Measurements from ENCODE around the gene MGMT. TPM values are rescaled to one million over a fixed set of nuclear protein-coding genes. Genes with fewer than 3 reads are reported as not detected.

MGMT gene
- total and polyA plus RNA-seq, 7 donors: 4.2 to 13.3 (median 7.5) TPM

- H3K9me3 ChIP-seq: peaks cover 4% of the 10 kb centered on the region
- WGBS, 3 donors: 96 to 98% (median 97%) methylated on average over 16 to 19 of the region's 19 CpGs
- intact Hi-C loops (cut with DNase I): no loop called here
Observed at GRCh38 chr10:129741978-129742741, 275.1 kb downstream of the MGMT start.

GRCh38 chr10:129742742-129743550 is 275.9 kb downstream of the MGMT start:
- no peaks in the 10 kb centered on the region for H3K4me1 ChIP-seq
- WGBS, 3 donors: 95 to 97% (median 97%) methylated on average over 30 of the region's 30 CpGs
- H3K27me3 ChIP-seq (ENCODE audit: insufficient read depth in 3 of 3, low read length in 2 of 3): no peaks in the 10 kb centered on the region
- intact Hi-C loops (cut with DNase I): no loop called here
- no peak overlapping the region for H3K4me3 ChIP-seq
- DNase-seq: no peak
- H3K36me3 ChIP-seq (ENCODE audit: insufficient read depth in 1 of 2, low read depth in 1 of 2): no peaks in the 10 kb centered on the region
- no peak for TF ChIP-seq CTCF (IDR thresholded peaks at IDR 0.05)
- ATAC-seq: no peak
- H3K9me3 ChIP-seq: peaks cover 5% of the 10 kb centered on the region
- H3K27ac ChIP-seq: no peak overlapping the region

More at GRCh38 chr10:129741978-129742741, 275.1 kb downstream of the MGMT start:
- TF ChIP-seq CTCF (IDR thresholded peaks at IDR 0.05): no peak
- Histone ChIP-seq H3K27me3 (ENCODE audit: insufficient read depth in 3 of 3, low read length in 2 of 3) (no peaks in the 10 kb centered on the region), H3K36me3 (ENCODE audit: insufficient read depth in 1 of 2, low read depth in 1 of 2) (no peaks in the 10 kb centered on the region), H3K4me3 (no peak overlapping the region), H3K4me1 (no peaks in the 10 kb centered on the region), H3K27ac (no peak overlapping the region)
- ATAC-seq (no peak), DNase-seq (no peak)

- Histone ChIP-seq H3K4me3 (no peak overlapping the region), H3K36me3 (ENCODE audit: insufficient read depth in 1 of 2, low read depth in 1 of 2) (no peaks in the 10 kb centered on the region), H3K27ac (no peak overlapping the region), H3K9me3 (peaks cover 13% of the 10 kb centered on the region), H3K4me1 (no peaks in the 10 kb centered on the region), H3K27me3 (ENCODE audit: insufficient read depth in 3 of 3, low read length in 2 of 3) (no peaks in the 10 kb centered on the region)
- DNase-seq: no peak
- intact Hi-C loops (cut with DNase I): no loop called here
- ATAC-seq: no peak
- 95 to 97% (median 96%) methylated on average over 7 of the region's 7 CpGs for WGBS, 3 donors
- no peak for TF ChIP-seq CTCF (IDR thresholded peaks at IDR 0.05)
Observed at GRCh38 chr10:129743738-129744133, 276.7 kb downstream of the MGMT start.

- WGBS, 3 donors: 92 to 95% (median 93%) methylated on average over 22 of the region's 22 CpGs
- ATAC-seq: no peak
- Histone ChIP-seq H3K4me3 (no peak overlapping the region), H3K4me1 (no peaks in the 10 kb centered on the region), H3K27me3 (ENCODE audit: insufficient read depth in 3 of 3, low read length in 2 of 3) (no peaks in the 10 kb centered on the region), H3K27ac (no peak overlapping the region), H3K36me3 (ENCODE audit: insufficient read depth in 1 of 2, low read depth in 1 of 2) (no peaks in the 10 kb centered on the region), H3K9me3 (peaks cover 20% of the 10 kb centered on the region)
- TF ChIP-seq CTCF (IDR thresholded peaks at IDR 0.05): no peak
- intact Hi-C loops (cut with DNase I): no loop called here
- no peak for DNase-seq
Observed at GRCh38 chr10:129744134-129745111, 277.4 kb downstream of the MGMT start.
